CD4-positive, alpha-beta memory T cell (primary cell): Measurements from ENCODE around the gene CRISPLD2. TPM values are rescaled to one million over a fixed set of nuclear protein-coding genes. Genes with fewer than 3 reads are reported as not detected.

ENCODE experiments used
- CTCF ChIA-PET: fragments of 350-600 bp; sonication (Branson Sonifier 250); formaldehyde crosslinking; loops from one replicate; lab custom pipeline; 2021; ENCODE audit warnings: inconsistent platforms; ENCODE audit not compliant: partially characterized antibody; lab: Charles Lee
- POLR2A ChIA-PET: fragments of 350-600 bp; sonication (Branson Sonifier 250); formaldehyde crosslinking; loops from one replicate; lab custom pipeline; 2021; ENCODE audit not compliant: partially characterized antibody; lab: Charles Lee
- DNase-seq, 5 donors: peaks; one replicate each; pipeline versions ENCODE4 v3.0.0 to v3.0.0-alpha.2; 2020 to 2022; ENCODE audit warnings: mixed read lengths in 1 of 5
- H3K27ac ChIP-seq: one replicate; pipeline ENCODE4 v1.7.0; 2013; ENCODE audit warnings: low read depth, low read length
- H3K27me3 ChIP-seq: 2 replicates; pipeline ENCODE4 v1.7.0; 2013; ENCODE audit warnings: mild to moderate bottlenecking, low read length, moderate library complexity; ENCODE audit not compliant: insufficient read depth
- H3K36me3 ChIP-seq: 2 replicates; pipeline ENCODE4 v1.7.0; 2013; ENCODE audit warnings: mild to moderate bottlenecking, low read length, moderate library complexity; ENCODE audit not compliant: insufficient read depth
- H3K4me1 ChIP-seq: 2 replicates; pipeline ENCODE4 v1.7.0; 2013; ENCODE audit warnings: mild to moderate bottlenecking, low read length, moderate library complexity; ENCODE audit not compliant: insufficient read depth
- H3K4me3 ChIP-seq, 2 donors: one replicate each; pipeline ENCODE4 v1.7.0; 2013; ENCODE audit warnings: low read length in 2 of 2, mild to moderate bottlenecking in 1 of 2
- H3K9me3 ChIP-seq, 2 donors: one replicate each; pipeline ENCODE4 v1.7.0; 2013; ENCODE audit warnings: low read length in 2 of 2, control low read depth in 1 of 2; ENCODE audit not compliant: control insufficient read depth in 1 of 2
- H3K27ac Mint-ChIP-seq, 7 donors: one replicate each; pipeline ENCODE4 v1.8.0; 2020 to 2021; ENCODE audit warnings: mixed read lengths in 7 of 7, mild to moderate bottlenecking in 6 of 7, inconsistent platforms in 3 of 7, moderate library complexity in 3 of 7
- H3K27me3 Mint-ChIP-seq, 2 donors: one replicate each; pipeline ENCODE4 v1.8.0; 2020 to 2021; ENCODE audit warnings: mixed read lengths in 2 of 2
- H3K36me3 Mint-ChIP-seq, 2 donors: one replicate each; pipeline ENCODE4 v1.8.0; 2020 to 2021; ENCODE audit warnings: mixed read lengths in 2 of 2, inconsistent platforms in 1 of 2, mild to moderate bottlenecking in 1 of 2
- H3K4me1 Mint-ChIP-seq, 4 donors: one replicate each; pipeline ENCODE4 v1.8.0; 2020 to 2021; ENCODE audit warnings: mixed read lengths in 4 of 4, mild to moderate bottlenecking in 1 of 4
- H3K4me3 Mint-ChIP-seq, 8 donors: one replicate each; pipeline ENCODE4 v1.8.0; 2020 to 2021; ENCODE audit warnings: mixed read lengths in 8 of 8, mild to moderate bottlenecking in 7 of 8, moderate library complexity in 6 of 8, inconsistent platforms in 3 of 8
- H3K9me3 Mint-ChIP-seq, 8 donors: one replicate each; pipeline ENCODE4 v1.8.0; 2020 to 2021; ENCODE audit warnings: mixed read lengths in 8 of 8, mild to moderate bottlenecking in 5 of 8, inconsistent platforms in 3 of 8, moderate library complexity in 1 of 8
- intact Hi-C: fragments of 100-400 bp; cut with micrococcal nuclease; formaldehyde crosslinking; loops from one replicate; pipeline ENCODE4 v1.15.1; 2023
- polyA plus RNA-seq, 2 donors: library from polyadenylated mRNA; unstranded; fragments of 300-500 nt; fragmentation: Illumina TruSeq; gene quantifications; one replicate each; pipeline ENCODE4 v1.2.3, GENCODE V29; 2021
- total RNA-seq, 2 experiments: library from RNA; stranded (reverse); gene quantifications; one replicate each; pipeline ENCODE4 v1.2.3, GENCODE V29; 2021

The CRISPLD2 gene
- total and polyA plus RNA-seq, 4 experiments from 2014 or later, result 0.32 to 2.5 (median 0.95) TPM

DNA sequence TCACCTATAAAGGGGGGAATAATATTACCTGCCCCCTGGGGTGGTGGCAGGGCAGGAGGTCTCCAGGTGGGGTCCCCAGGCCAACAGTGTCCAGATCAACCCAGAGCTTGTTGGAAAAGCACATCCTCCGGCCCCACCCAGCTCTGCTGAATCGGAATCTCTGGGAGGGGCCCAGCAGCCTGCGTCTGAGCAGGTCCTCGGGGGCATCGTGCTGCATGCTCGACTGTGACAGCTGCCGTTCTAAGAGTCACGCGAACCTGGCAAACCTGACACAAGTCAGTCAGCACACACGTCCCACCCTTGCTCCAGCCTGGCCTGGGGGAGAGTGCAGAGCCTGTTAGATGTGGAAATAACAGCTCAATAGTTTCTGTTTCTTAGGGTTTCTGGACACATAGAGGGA, 72.3 kb downstream of the CRISPLD2 start:
- Mint-ChIP-seq H3K36me3 (no peaks in the 10 kb centered on the region), H3K27ac (no peak overlapping the region), H3K27me3 (peaks cover 0 to 1% of the 10 kb centered on the region in 2 donors), H3K4me1 (no peaks in the 10 kb centered on the region), H3K4me3 (no peak overlapping the region), H3K9me3 (peaks cover 0 to 7% (median 0%) of the 10 kb centered on the region in 8 donors)
- Histone ChIP-seq H3K4me1 (no peaks in the 10 kb centered on the region), H3K9me3 (no peaks in the 10 kb centered on the region), H3K36me3 (no peaks in the 10 kb centered on the region), H3K27ac (no peak overlapping the region), H3K4me3 (no peak overlapping the region), H3K27me3 (no peaks in the 10 kb centered on the region)
- ChIA-PET POLR2A (no interaction called here), CTCF (no interaction called here)
- DNase-seq, result no peak
- intact Hi-C loops, result no loop called here

DNA sequence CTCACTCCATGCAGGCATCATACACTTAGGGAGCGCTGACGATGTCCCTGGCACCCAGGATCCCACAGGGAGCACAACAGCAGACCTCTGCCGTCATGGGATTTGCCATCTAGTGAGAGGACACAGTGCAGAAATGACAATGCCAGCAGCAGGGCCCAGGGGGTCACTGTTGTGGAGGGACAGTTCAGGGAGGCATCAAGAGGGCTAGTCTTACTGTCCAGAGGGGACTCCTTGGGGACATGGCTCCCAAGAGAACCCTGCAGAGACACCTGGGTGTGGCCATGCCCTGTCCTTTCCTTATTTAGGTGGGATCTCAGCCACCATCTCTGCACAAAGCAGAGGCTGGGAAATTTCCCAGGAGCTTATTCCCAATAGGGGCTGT, 73.7 kb downstream of the CRISPLD2 start:
- CTCF ChIA-PET, result no interaction called here
- Mint-ChIP-seq H3K4me1 (no peaks in the 10 kb centered on the region), H3K4me3 (no peak overlapping the region), H3K9me3 (peaks cover 0 to 6% (median 0%) of the 10 kb centered on the region in 8 donors), H3K36me3 (no peaks in the 10 kb centered on the region), H3K27me3 (peaks cover 0 to 3% of the 10 kb centered on the region in 2 donors), H3K27ac (no peak overlapping the region)
- no peak for DNase-seq
- intact Hi-C loops, result no loop called here
- no peaks in the 10 kb centered on the region for H3K27me3 ChIP-seq
- no peaks in the 10 kb centered on the region for H3K4me1 ChIP-seq
- POLR2A ChIA-PET, result no interaction called here
- no peaks in the 10 kb centered on the region for H3K36me3 ChIP-seq
- no peak overlapping the region for H3K27ac ChIP-seq
- H3K4me3 ChIP-seq, result no peak overlapping the region
- no peaks in the 10 kb centered on the region for H3K9me3 ChIP-seq

GRCh38 chr16:84893849-84894599, 74.2 kb downstream of the CRISPLD2 start:
- no peaks in the 10 kb centered on the region for H3K4me1 ChIP-seq
- CTCF ChIA-PET, result no interaction called here
- H3K36me3 ChIP-seq, result no peaks in the 10 kb centered on the region
- Mint-ChIP-seq H3K27ac (no peak overlapping the region), H3K27me3 (peaks cover 0 to 4% of the 10 kb centered on the region in 2 donors), H3K4me1 (no peaks in the 10 kb centered on the region), H3K4me3 (no peak overlapping the region), H3K36me3 (peaks cover 0 to under 1% of the 10 kb centered on the region in 2 donors), H3K9me3 (peaks cover 0 to 5% (median 0%) of the 10 kb centered on the region in 8 donors)
- no peak overlapping the region for H3K27ac ChIP-seq
- intact Hi-C loops, result no loop called here
- no peak for DNase-seq
- no peaks in the 10 kb centered on the region for H3K27me3 ChIP-seq
- no peaks in the 10 kb centered on the region for H3K9me3 ChIP-seq
- POLR2A ChIA-PET, result no interaction called here
- no peak overlapping the region for H3K4me3 ChIP-seq

- Histone ChIP-seq H3K27me3 (no peaks in the 10 kb centered on the region), H3K9me3 (no peaks in the 10 kb centered on the region), H3K4me3 (no peak overlapping the region), H3K27ac (no peak overlapping the region), H3K4me1 (no peaks in the 10 kb centered on the region), H3K36me3 (no peaks in the 10 kb centered on the region)
- ChIA-PET CTCF (no interaction called here), POLR2A (no interaction called here)
- peaks cover 0 to 4% of the 10 kb centered on the region in 2 donors for H3K27me3 Mint-ChIP-seq
- no peak for DNase-seq
- no peak overlapping the region for H3K4me3 Mint-ChIP-seq
- intact Hi-C loops, result no loop called here
- peaks cover 0 to 5% (median 0%) of the 10 kb centered on the region in 8 donors for H3K9me3 Mint-ChIP-seq
- H3K27ac Mint-ChIP-seq, result no peak overlapping the region
- peaks cover 0 to 3% of the 10 kb centered on the region in 2 donors for H3K36me3 Mint-ChIP-seq
- H3K4me1 Mint-ChIP-seq, result no peaks in the 10 kb centered on the region
Measured at GRCh38 chr16:84895016-84895415, 75.2 kb downstream of the CRISPLD2 start.

DNA sequence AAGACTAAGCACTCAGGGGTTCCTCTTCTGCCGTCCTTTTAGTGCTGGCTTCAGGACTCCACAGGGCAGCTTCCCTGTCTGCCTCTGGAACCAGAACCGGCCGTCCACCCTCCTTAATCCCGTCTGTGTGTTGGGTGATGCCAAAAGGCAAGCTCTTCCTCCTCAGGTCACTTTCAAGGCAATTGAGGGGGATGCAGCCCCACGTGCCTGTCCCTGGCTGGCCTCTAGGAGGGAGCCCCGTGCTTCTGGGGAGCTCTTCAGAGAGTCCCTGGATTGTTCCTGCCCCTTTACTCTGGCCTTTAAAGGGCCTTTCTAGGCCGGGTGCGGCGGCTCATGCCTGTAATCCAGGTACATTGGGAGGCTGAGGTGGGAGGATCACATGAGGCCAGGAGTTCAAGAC, 77.1 kb downstream of the CRISPLD2 start:
- peaks cover 0 to 3% of the 10 kb centered on the region in 2 donors for H3K36me3 Mint-ChIP-seq
- H3K9me3 Mint-ChIP-seq, result peaks cover 0 to 5% (median 0%) of the 10 kb centered on the region in 8 donors
- POLR2A ChIA-PET, result no interaction called here
- H3K9me3 ChIP-seq, result no peaks in the 10 kb centered on the region
- H3K4me3 Mint-ChIP-seq, result no peak overlapping the region
- H3K4me1 Mint-ChIP-seq, result no peaks in the 10 kb centered on the region
- no peak overlapping the region for H3K27ac ChIP-seq
- H3K36me3 ChIP-seq, result no peaks in the 10 kb centered on the region
- H3K4me3 ChIP-seq, result no peak overlapping the region
- no peaks in the 10 kb centered on the region for H3K27me3 ChIP-seq
- peaks cover 1 to 4% of the 10 kb centered on the region in 2 donors for H3K27me3 Mint-ChIP-seq
- intact Hi-C loops, result no loop called here
- no peak for DNase-seq
- CTCF ChIA-PET, result interaction anchor here (0.7 kb wide), 1 partner anchor 211 kb away, joined by 3 read pairs; no protein-coding TSS in a partner anchor
- H3K4me1 ChIP-seq, result no peaks in the 10 kb centered on the region
- no peak overlapping the region for H3K27ac Mint-ChIP-seq

DNA sequence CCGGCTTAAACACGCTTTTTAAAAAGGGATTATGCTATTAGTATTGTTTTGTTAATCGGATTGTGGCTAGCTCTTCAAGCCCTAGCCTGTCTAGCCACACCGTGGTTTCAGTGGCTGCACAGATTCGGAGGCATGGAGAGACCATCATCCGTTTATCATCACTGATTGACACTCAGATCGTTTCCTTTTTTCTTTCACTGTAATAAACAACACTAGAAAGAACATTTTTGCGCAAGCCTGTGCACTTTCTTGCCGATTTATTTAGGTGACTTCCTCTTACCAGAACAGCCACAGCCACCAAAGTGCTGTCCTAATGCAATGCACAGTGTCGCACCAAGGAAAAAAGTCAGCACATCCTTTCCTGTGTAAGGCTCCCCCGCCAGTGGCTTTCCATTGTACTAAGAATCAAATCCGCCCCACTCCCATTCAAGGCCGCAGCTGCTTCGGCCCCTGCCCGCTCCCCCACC, 78.2 kb downstream of the CRISPLD2 start:
- Mint-ChIP-seq H3K4me1 (no peaks in the 10 kb centered on the region), H3K4me3 (no peak overlapping the region), H3K9me3 (peaks cover 0 to 5% (median 0%) of the 10 kb centered on the region in 8 donors), H3K27ac (no peak overlapping the region), H3K36me3 (peaks cover 0 to 3% of the 10 kb centered on the region in 2 donors), H3K27me3 (peaks cover 1 to 4% of the 10 kb centered on the region in 2 donors)
- H3K27ac ChIP-seq, result no peak overlapping the region
- no peaks in the 10 kb centered on the region for H3K36me3 ChIP-seq
- DNase-seq, result no peak
- H3K4me3 ChIP-seq, result no peak overlapping the region
- no peaks in the 10 kb centered on the region for H3K27me3 ChIP-seq
- H3K4me1 ChIP-seq, result no peaks in the 10 kb centered on the region
- no peaks in the 10 kb centered on the region for H3K9me3 ChIP-seq
- intact Hi-C loops, result no loop called here
- CTCF ChIA-PET, result no interaction called here
- POLR2A ChIA-PET, result no interaction called here

DNA sequence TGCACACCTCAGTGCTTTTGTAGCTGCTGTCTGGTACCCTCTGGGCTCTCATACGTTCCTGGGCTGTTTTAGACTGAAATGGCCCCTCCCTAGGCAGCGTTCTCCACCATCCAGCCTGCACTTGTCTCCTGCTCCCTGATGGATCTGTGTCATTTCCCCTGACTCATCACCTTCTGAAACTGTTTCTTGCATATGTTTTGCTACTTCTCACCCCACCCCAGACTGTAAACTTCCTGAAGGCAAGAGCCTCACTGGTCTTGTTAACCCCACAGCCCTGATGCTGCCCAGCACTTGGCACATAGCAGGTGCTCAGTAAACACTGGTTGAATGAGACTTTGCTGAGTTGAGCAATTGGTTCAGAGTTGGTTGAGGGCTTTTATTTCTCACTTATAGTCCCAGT, 78.7 kb downstream of the CRISPLD2 start:
- no peak overlapping the region for H3K4me3 ChIP-seq
- no peak overlapping the region for H3K27ac Mint-ChIP-seq
- peaks cover 0 to 3% of the 10 kb centered on the region in 2 donors for H3K36me3 Mint-ChIP-seq
- no peaks in the 10 kb centered on the region for H3K27me3 ChIP-seq
- POLR2A ChIA-PET, result no interaction called here
- intact Hi-C loops, result no loop called here
- no peaks in the 10 kb centered on the region for H3K36me3 ChIP-seq
- no peaks in the 10 kb centered on the region for H3K9me3 ChIP-seq
- H3K4me1 Mint-ChIP-seq, result no peaks in the 10 kb centered on the region
- H3K4me3 Mint-ChIP-seq, result no peak overlapping the region
- H3K27me3 Mint-ChIP-seq, result peaks cover 1 to 4% of the 10 kb centered on the region in 2 donors
- no peak overlapping the region for H3K27ac ChIP-seq
- DNase-seq, result no peak
- CTCF ChIA-PET, result no interaction called here
- no peaks in the 10 kb centered on the region for H3K4me1 ChIP-seq
- H3K9me3 Mint-ChIP-seq, result peaks cover 0 to 4% (median 0%) of the 10 kb centered on the region in 8 donors
